ENCODE results near the gene THSD4.

Gene THSD4

DNA sequence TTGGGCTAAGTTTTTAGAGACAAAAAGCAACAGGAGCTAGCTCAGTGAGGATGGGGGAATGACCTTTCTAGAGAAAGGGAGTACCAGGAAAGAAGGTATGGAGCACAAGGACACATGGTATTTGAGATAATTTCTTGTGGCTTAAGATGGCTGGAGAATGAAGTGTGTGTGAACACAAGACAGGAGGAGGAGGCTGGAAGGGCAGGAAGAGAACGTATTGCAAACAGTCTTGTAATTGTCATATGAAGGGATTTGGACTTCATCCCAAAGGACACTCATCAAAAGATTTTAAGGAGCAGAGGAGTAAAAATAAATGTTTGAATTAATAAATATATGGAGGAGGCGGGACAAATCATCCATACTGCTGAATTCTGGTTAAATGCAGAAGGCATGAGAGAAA, 426.5 kb downstream of the THSD4 start:
- H3K4me3 ChIP-seq (ENCODE audit: low read length) = no peak overlapping the region
- H3K9ac ChIP-seq (ENCODE audit: low read depth, low read length) = no peak overlapping the region
- no peaks in the 10 kb centered on the region for H3K36me3 ChIP-seq (ENCODE audit: insufficient read depth, low read length)
- H3K27me3 ChIP-seq (ENCODE audit: control insufficient read depth, insufficient read depth, low read length) = peaks cover 5% of the 10 kb centered on the region
- H3K4me1 ChIP-seq (ENCODE audit: control insufficient read depth, insufficient read depth, low read length) = no peaks in the 10 kb centered on the region
- no peaks in the 10 kb centered on the region for H3K9me3 ChIP-seq (replicated peaks; ENCODE audit: low read length)
- no peak overlapping the region for H3K4me2 ChIP-seq (ENCODE audit: low read length)

DNA sequence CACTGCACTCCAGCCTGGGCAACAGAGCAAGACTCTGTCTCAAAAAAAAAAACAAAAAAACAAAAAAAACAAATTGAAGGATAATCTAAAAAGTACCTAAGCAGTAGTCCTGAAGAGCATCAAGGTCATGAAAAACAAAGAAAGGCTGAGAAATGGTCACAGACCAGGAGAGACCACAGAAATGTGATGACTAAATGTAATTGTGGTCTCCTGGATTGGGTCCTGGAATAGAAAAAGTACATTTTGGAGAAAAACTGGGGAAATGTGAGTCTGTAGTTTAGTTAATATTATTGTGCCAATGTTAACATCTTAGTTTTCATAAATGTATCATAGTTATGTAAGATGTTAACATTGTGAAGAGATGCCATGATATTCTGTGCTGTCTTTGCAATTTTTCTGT, 427.6 kb downstream of the THSD4 start:
- H3K36me3 ChIP-seq (ENCODE audit: insufficient read depth, low read length) = no peaks in the 10 kb centered on the region

DNA sequence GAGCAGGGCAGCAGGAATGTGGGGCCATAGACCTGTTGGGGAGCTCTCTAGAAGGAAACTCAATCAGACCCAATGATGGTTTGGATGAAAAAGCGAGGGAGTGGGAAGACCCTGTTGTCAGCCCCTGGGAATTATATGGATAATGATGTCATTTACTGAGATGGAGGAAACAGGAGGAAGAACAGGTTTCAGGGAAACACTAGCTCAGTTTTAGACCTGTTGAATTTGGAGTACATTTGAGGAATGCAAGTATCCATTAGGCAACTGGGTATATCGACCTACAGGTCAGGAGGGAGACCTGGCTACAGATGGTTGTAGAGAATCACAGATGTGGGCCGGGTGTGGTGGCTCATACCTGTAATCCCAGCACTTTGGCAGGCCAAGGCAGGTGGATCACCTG, 428.1 kb downstream of the THSD4 start:
- H3K9ac ChIP-seq (ENCODE audit: low read depth, low read length) = no peak overlapping the region
- peaks cover 7% of the 10 kb centered on the region for H3K27me3 ChIP-seq (ENCODE audit: control insufficient read depth, insufficient read depth, low read length)
- no peaks in the 10 kb centered on the region for H3K9me3 ChIP-seq (replicated peaks; ENCODE audit: low read length)
- H3K4me2 ChIP-seq (ENCODE audit: low read length) = no peak overlapping the region
- no peak overlapping the region for H3K4me3 ChIP-seq (ENCODE audit: low read length)
- H3K36me3 ChIP-seq (ENCODE audit: insufficient read depth, low read length) = no peaks in the 10 kb centered on the region
- H3K4me1 ChIP-seq (ENCODE audit: control insufficient read depth, insufficient read depth, low read length) = no peaks in the 10 kb centered on the region

More for the DNA sequence above, 427.6 kb downstream of the THSD4 start:
- Histone ChIP-seq H3K27me3 (ENCODE audit: control insufficient read depth, insufficient read depth, low read length) (peaks cover 7% of the 10 kb centered on the region), H3K9ac (ENCODE audit: low read depth, low read length) (no peak overlapping the region), H3K9me3 (replicated peaks; ENCODE audit: low read length) (no peaks in the 10 kb centered on the region), H3K4me1 (ENCODE audit: control insufficient read depth, insufficient read depth, low read length) (no peaks in the 10 kb centered on the region), H3K4me3 (ENCODE audit: low read length) (no peak overlapping the region), H3K4me2 (ENCODE audit: low read length) (no peak overlapping the region)

DNA sequence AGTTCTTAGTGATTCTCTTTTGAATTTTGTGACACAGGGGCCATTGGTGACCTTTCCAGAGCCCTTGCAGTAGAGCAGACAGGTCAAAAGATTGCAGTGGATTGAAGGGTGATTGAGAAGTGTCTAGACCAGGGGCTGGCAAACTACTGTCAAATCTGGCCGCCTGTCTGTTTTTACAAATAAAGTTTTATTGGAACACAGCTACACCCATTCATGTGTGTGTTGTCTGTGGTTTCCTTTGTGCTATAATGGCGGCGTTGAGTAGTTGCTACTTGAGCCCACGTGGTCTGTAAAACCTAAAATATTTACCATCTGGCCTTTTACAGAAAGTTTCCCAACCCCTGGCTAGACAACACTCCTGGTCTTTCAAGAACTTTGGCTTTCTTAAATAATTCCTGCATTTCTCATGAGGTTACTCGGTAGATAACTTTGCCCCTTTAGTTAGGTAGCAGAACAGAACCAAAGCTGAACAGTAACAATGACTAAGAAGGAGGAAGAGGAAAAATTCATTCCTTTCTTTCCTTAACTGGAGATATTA, 430.0 kb downstream of the THSD4 start:
- Histone ChIP-seq H3K36me3 (ENCODE audit: insufficient read depth, low read length) (no peaks in the 10 kb centered on the region), H3K9me3 (replicated peaks; ENCODE audit: low read length) (no peaks in the 10 kb centered on the region), H3K4me1 (ENCODE audit: control insufficient read depth, insufficient read depth, low read length) (no peaks in the 10 kb centered on the region), H3K27me3 (ENCODE audit: control insufficient read depth, insufficient read depth, low read length) (peaks cover 7% of the 10 kb centered on the region), H3K4me2 (ENCODE audit: low read length) (no peak overlapping the region), H3K9ac (ENCODE audit: low read depth, low read length) (no peak overlapping the region), H3K4me3 (ENCODE audit: low read length) (no peak overlapping the region)

DNA sequence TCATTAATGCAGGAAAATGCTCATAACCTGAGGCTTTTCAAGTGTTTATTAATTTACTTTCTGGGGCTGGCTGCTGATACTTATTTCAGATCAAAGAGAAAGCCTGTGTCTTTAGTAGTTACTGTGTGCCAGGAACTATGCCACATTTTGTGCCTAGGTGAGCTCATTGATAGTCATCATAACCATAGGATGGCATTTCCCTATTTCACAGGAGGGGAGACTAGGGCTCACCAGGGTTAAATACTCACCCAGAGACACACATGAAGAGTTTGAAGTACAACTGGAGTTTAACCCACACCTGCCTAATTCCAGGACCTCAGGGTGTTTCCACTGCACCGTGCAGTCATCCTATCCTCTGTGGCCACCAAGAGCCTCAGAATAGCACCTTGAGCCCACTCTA, 430.7 kb downstream of the THSD4 start:
- Histone ChIP-seq H3K36me3 (ENCODE audit: insufficient read depth, low read length) (no peaks in the 10 kb centered on the region), H3K4me3 (ENCODE audit: low read length) (no peak overlapping the region), H3K9ac (ENCODE audit: low read depth, low read length) (no peak overlapping the region), H3K27me3 (ENCODE audit: control insufficient read depth, insufficient read depth, low read length) (peaks cover 7% of the 10 kb centered on the region), H3K9me3 (replicated peaks; ENCODE audit: low read length) (no peaks in the 10 kb centered on the region), H3K4me2 (ENCODE audit: low read length) (no peak overlapping the region), H3K4me1 (ENCODE audit: control insufficient read depth, insufficient read depth, low read length) (no peaks in the 10 kb centered on the region)

DNA sequence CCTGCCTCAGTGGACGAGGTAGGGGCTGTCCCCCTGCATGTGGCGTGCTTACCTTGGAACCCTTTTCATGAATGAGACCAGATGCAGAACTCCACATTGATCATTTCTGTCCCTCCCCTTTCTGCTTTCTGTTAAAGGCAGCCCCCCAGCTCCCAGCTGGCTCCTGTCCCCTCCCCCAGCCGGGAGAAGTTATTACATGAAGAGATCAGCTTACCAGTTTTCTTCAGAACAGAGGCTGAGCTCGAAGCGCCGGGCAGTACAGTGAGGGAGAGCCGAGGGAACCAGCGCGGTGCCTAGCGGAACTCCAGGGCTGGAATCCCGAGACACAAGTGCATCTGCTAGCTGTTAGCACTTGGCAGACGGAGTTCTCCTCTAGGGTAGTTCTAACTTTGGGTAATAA, 431.7 kb downstream of the THSD4 start:
- no peaks in the 10 kb centered on the region for H3K9me3 ChIP-seq (replicated peaks; ENCODE audit: low read length)
- no peaks in the 10 kb centered on the region for H3K36me3 ChIP-seq (ENCODE audit: insufficient read depth, low read length)
- H3K9ac ChIP-seq (ENCODE audit: low read depth, low read length) = no peak overlapping the region
- H3K27me3 ChIP-seq (ENCODE audit: control insufficient read depth, insufficient read depth, low read length) = peaks cover 7% of the 10 kb centered on the region
- no peak overlapping the region for H3K4me3 ChIP-seq (ENCODE audit: low read length)
- H3K4me1 ChIP-seq (ENCODE audit: control insufficient read depth, insufficient read depth, low read length) = no peaks in the 10 kb centered on the region
- no peak overlapping the region for H3K4me2 ChIP-seq (ENCODE audit: low read length)

DNA sequence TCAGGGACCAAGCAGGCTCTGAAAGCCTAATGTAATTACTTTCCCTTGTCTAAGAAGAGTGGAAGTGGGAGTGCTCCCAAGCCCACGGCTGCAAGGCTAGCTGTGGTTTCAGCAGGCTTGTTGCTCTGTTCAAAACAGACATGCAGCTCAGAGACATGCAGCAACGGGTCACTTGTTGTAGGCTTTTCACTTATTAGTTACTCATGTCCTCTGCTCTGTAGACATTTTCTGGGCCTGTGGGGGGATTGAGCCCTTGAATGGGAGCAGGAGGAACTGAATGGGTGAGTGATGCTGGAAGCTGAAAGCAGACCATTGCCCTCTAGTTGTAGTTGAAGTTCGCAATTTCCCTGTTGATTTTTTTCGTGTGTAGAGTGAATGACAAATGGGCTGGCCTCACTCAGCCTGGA, 433.1 kb downstream of the THSD4 start:
- Histone ChIP-seq H3K4me1 (ENCODE audit: control insufficient read depth, insufficient read depth, low read length) (no peaks in the 10 kb centered on the region), H3K27me3 (ENCODE audit: control insufficient read depth, insufficient read depth, low read length) (peaks cover 7% of the 10 kb centered on the region), H3K9ac (ENCODE audit: low read depth, low read length) (no peak overlapping the region), H3K36me3 (ENCODE audit: insufficient read depth, low read length) (no peaks in the 10 kb centered on the region), H3K4me3 (ENCODE audit: low read length) (no peak overlapping the region), H3K4me2 (ENCODE audit: low read length) (no peak overlapping the region), H3K9me3 (replicated peaks; ENCODE audit: low read length) (no peaks in the 10 kb centered on the region)

DNA sequence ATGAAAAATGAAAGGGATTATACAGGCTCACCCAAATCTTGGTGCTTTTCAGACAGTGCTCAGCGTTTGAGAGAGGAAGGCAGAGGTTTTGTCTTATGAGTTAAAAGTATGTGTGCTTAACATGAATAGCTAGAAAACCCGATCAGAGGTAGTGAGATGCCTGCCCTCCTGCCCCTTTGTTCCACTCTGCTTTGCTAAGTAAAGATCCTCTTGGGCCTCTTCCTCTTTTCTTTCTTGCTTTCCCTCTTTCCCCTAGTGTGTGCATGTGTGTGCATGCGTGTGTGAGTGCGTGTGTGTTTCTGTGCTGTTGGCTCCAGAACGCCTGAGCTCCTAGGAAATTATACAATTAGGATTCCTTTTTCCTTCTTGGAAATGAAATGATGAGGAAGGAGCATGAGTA, 433.8 kb downstream of the THSD4 start:
- Histone ChIP-seq H3K9me3 (replicated peaks; ENCODE audit: low read length) (no peaks in the 10 kb centered on the region), H3K4me2 (ENCODE audit: low read length) (no peak overlapping the region), H3K4me1 (ENCODE audit: control insufficient read depth, insufficient read depth, low read length) (no peaks in the 10 kb centered on the region), H3K4me3 (ENCODE audit: low read length) (no peak overlapping the region), H3K36me3 (ENCODE audit: insufficient read depth, low read length) (no peaks in the 10 kb centered on the region), H3K9ac (ENCODE audit: low read depth, low read length) (no peak overlapping the region), H3K27me3 (ENCODE audit: control insufficient read depth, insufficient read depth, low read length) (peaks cover 7% of the 10 kb centered on the region)

DNA sequence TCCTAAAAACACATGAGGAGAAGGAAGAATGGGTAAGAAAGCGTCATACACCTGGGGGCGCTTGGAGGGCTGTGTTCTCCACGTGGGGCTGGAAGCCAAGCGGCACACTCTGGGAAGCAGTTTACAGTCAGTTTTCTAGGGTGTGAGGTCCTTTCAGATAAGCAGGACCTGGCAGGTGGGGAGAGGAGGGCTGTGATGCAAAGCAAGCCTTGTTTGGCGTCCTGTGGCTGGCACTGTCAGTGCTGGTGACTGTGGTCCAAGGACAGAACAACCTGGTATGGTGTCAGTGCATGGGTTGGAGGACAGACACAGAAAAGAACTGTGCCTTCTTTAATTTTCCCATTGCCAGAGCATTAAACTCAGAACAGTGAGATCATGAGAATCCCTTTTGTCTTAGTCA, 434.4 kb downstream of the THSD4 start:
- no peaks in the 10 kb centered on the region for H3K9me3 ChIP-seq (replicated peaks; ENCODE audit: low read length)
- peaks cover 7% of the 10 kb centered on the region for H3K27me3 ChIP-seq (ENCODE audit: control insufficient read depth, insufficient read depth, low read length)
- H3K9ac ChIP-seq (ENCODE audit: low read depth, low read length) = no peak overlapping the region
- H3K36me3 ChIP-seq (ENCODE audit: insufficient read depth, low read length) = no peaks in the 10 kb centered on the region
- no peaks in the 10 kb centered on the region for H3K4me1 ChIP-seq (ENCODE audit: control insufficient read depth, insufficient read depth, low read length)
- no peak overlapping the region for H3K4me2 ChIP-seq (ENCODE audit: low read length)
- no peak overlapping the region for H3K4me3 ChIP-seq (ENCODE audit: low read length)

DNA sequence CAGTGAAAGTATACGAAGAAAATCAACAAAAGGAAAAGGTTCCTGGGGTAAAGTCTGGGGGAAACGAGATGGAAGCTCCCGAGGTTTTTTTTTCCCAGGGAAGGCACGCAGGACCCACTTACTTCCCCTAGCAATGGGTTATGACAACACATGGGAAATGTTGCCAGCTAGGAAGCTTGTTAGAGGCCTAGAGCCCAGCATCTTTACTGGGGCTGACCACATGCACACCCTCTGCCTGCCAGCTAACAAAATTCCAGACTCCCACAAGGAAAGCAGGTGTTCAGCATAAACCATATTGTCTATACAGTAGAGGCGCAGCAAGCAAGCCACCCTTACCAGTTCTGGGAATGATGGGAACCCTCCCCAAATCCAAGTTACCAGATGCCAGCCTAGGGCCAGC, 436.3 kb downstream of the THSD4 start:
- Histone ChIP-seq H3K9me3 (replicated peaks; ENCODE audit: low read length) (no peaks in the 10 kb centered on the region), H3K9ac (ENCODE audit: low read depth, low read length) (no peak overlapping the region), H3K4me2 (ENCODE audit: low read length) (no peak overlapping the region), H3K27me3 (ENCODE audit: control insufficient read depth, insufficient read depth, low read length) (peaks cover 4% of the 10 kb centered on the region), H3K4me3 (ENCODE audit: low read length) (no peak overlapping the region), H3K36me3 (ENCODE audit: insufficient read depth, low read length) (no peaks in the 10 kb centered on the region), H3K4me1 (ENCODE audit: control insufficient read depth, insufficient read depth, low read length) (no peaks in the 10 kb centered on the region)

DNA sequence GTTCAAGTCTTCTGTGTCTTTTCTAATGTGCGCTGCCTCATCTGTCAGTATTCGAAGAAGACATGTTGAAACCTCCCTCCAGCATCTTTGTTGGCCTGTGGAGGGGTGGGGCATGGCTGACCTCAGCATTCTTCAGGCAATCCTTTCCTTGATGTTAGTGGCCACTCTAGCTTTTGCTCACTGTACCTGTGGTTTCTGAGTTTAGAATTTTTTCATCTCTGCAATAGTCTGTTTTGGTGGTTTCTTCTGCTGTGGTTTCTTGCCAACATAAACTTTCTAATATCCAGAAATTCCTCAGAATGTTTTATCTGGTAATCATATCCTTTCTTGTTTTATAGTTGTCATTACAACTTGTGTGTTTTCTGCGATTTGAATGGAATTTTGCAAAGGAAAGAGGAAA, 443.8 kb downstream of the THSD4 start:
- Histone ChIP-seq H3K4me2 (ENCODE audit: low read length) (peak overlapping the region; percentile 36), H3K4me3 (ENCODE audit: low read length) (no peak overlapping the region), H3K4me1 (ENCODE audit: control insufficient read depth, insufficient read depth, low read length) (peaks cover 30% of the 10 kb centered on the region), H3K9me3 (replicated peaks; ENCODE audit: low read length) (no peaks in the 10 kb centered on the region), H3K9ac (ENCODE audit: low read depth, low read length) (no peak overlapping the region), H3K36me3 (ENCODE audit: insufficient read depth, low read length) (no peaks in the 10 kb centered on the region), H3K27me3 (ENCODE audit: control insufficient read depth, insufficient read depth, low read length) (no peaks in the 10 kb centered on the region)

DNA sequence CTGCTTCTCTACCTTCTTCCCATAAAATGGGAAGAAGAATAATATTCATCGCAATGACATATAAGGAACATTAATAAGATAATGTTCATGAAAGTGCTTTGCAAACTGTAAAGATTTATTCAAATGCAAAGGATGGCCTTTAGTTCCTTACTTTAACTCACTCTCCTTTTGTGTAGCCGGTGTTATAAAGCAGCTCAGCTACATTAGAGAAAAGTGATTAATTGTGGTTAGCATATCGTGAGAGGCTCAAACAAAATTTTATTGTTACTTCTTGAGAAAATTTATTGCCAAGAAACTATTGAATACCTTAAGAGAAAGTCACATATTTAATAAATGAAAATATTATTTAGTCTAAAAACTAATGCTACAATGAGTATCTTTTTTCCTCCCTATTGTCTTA, 444.3 kb downstream of the THSD4 start:
- Histone ChIP-seq H3K4me1 (ENCODE audit: control insufficient read depth, insufficient read depth, low read length) (peaks cover 30% of the 10 kb centered on the region), H3K9ac (ENCODE audit: low read depth, low read length) (no peak overlapping the region), H3K36me3 (ENCODE audit: insufficient read depth, low read length) (no peaks in the 10 kb centered on the region), H3K4me2 (ENCODE audit: low read length) (peak overlapping the region; percentile 36), H3K27me3 (ENCODE audit: control insufficient read depth, insufficient read depth, low read length) (no peaks in the 10 kb centered on the region), H3K4me3 (ENCODE audit: low read length) (no peak overlapping the region), H3K9me3 (replicated peaks; ENCODE audit: low read length) (no peaks in the 10 kb centered on the region)

All from skeletal muscle satellite cell (primary cell).